HG03095 (cell line): Measurements from ENCODE around the gene ACADS.
A peak's percentile ranks its signal among the peaks of the same experiment; 100 is the strongest.

Experiments used
- ATAC-seq: cut with Tn5 transposase; IDR thresholded peaks from one replicate; pipeline ENCODE4 v1.9.1; 2021; ENCODE audit warnings: moderate library complexity; ENCODE audit not compliant: unreplicated experiment

Gene ACADS

GRCh38 chr12:120725659-120726509 is at the start of gene ACADS:
Gene ACADS, plus strand, starts transcription at chr12:120725826. Its CDS starts 60 bp downstream, at chr12:120725886.
- ATAC-seq, result peak; percentile 95

GRCh38 chr12:120677765-120678473 is 47.7 kb upstream of the ACADS start:
- peak; percentile 43 for ATAC-seq

DNA sequence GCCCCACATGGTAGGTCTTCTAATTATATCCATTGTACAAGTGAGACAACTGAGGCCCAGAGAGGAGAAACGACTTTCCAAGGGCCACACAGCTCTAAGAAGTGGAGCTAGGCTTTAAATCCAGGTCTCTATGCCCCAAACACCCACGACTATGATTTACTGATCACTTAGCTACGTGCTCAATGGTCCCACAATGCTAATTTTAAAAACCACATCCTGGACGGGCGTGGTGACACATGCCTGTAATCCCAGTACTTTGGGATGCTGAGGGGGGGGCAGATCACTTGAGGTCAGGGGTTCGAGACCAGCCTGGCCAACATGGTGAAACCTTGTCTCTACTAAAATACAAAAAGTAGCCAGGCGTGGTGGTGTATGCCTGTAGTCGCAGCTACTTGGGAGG is 47.1 kb upstream of the ACADS start:
- no peak for ATAC-seq

GRCh38 chr12:120680165-120680738 is 45.4 kb upstream of the ACADS start:
- ATAC-seq, result no peak

GRCh38 chr12:120684523-120684932 is 41.1 kb upstream of the ACADS start:
- no peak for ATAC-seq

GRCh38 chr12:120685522-120685921 is 40.1 kb upstream of the ACADS start:
- no peak for ATAC-seq

GRCh38 chr12:120686151-120686689 is 39.4 kb upstream of the ACADS start:
- peak; percentile 71 for ATAC-seq

DNA sequence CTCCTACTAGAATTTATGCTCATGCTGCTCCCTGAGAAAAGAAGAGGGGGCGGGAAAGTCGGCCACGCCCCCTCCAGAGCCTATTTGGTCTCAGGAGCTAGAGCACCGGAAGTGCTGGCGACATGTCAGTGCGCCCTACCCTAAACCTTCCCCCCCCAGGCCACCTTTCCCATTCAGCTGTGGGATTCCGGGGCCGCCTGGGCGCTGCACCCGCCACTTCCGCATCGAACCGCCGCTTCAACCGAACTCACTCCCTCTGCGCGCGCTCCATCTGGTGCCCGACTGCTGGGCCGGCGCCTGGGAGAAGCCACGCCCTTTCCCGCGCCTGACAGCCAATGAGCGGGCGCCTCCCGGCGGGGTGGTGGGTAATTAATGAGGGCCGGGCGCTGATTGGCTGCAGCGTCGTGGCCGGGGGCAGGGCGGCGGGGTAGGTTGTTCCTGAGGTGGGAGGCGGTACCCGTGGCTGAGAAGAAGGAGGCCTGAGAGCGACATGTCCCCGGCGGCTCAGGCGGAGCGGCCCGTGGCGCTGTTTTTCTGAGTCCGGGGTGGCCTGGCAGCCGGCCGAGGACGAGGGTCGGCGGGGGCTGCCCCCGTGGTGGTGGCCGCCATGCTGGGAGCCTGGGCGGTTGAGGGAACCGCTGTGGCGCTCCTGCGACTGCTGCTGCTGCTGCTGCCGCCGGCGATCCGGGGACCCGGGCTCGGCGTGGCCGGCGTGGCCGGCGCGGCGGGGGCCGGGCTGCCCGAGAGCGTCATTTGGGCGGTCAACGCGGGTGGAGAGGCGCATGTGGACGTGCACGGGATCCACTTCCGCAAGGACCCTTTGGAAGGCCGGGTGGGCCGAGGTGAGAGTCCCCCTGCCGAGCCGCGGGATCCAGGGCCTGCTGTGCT is 38.7 kb upstream of the ACADS start, which contains the start of gene MLEC:
Gene MLEC (plus strand): TSS at position 460 of the 888 bp plus-strand sequence. CDS start 148 bp downstream, at position 608.
- peak; percentile 57 for ATAC-seq

GRCh38 chr12:120687578-120688289 is 37.9 kb upstream of the ACADS start:
- ATAC-seq, result no peak

DNA sequence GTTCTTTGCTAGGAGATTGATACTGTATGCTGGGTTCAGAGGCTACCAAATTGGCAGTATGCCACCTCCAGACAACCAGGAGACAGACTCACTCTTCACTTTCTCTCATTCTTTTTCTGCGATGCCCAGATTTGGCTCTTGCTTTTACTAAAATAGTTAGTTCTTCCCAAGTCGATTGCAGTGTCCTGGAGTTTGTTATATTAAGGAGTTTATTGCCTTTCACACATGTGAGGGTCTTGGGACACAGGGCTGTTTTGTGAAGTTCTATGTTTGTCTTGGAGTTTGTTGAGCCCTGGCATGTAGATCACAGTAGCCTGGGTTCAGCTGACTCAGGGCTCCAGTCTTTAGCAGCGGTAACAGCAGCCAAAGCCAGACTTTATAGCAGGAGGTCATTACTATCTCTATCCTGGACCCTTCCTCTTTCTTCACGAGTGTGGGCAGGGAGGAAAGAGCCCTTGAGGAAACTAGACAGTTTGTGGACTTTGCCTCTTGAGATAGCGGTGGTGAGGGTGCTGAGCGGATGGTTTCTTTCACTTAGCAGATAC is 37.0 kb upstream of the ACADS start:
- ATAC-seq, result no peak

DNA sequence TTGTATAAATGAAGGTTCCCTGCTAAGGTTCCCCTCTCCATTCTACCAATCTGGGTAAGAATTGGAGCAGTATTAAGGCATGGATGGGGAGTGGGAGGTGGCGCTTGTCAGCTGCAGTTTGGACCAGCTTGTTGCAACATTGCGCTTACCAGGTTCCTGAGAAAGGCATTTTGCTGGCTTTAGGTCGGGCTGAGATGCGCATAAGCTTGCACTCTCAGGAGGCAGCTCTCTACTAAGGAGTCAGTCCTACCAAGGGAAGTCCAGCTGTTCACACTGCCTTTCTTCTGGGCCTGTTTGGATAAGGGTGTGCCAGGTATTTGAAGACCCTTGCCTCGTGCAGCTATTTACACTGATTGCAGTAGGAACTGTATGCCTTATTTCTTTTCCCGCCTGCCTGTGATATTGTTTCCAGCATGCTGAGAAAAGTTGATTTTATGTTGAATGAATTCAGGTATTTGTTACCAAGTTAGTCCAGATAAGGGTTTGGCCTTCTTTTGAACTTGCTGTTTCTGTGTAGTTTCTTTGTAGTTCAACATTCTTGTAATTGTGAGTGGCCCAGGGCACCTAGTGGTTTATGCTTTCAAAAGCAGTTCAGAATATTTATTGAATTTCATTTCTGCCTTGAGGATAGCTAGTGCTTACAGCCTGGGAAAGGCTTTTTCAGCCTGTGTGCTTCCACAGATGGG is 36.1 kb upstream of the ACADS start:
- no peak for ATAC-seq

DNA sequence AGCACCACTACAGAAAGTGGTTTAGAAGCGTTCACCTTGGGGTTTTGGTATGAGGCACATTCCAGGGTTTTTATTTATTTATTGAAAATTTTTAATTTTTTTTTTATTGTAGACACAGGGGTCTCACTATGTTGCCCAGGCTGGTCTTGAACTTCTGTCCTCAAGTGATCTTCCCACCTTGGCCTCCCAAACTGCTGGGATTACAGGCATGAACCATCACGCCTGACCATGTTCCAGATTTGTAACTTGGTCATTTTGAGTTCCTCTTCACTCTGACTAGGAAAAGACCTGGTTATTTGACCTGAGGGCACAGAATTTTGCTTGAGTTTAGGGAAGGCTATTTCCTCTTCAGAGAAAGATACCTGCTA is 35.6 kb upstream of the ACADS start:
- no peak for ATAC-seq

DNA sequence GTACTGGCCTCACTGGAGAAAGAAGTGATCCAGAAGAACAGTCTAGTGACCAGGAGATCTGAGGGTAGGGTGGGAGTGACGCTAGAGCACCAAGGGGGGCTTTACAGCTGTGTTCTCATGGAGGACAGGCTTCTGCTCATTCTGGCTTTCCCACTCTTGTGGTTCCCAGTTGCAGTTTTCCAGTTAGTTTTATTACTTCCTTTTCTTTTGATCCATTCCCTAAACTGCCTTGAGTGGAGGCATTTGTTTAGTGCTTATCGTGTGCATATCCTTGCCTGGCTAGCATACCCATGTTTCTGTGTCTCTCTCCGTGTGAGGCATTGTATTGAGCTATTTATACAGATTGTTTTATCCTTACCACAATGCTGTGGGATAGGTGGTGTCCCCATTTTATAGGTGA is 34.6 kb upstream of the ACADS start:
- no peak for ATAC-seq

- no peak for ATAC-seq
Measured at GRCh38 chr12:120692524-120693033, 33.0 kb upstream of the ACADS start.

- ATAC-seq, result no peak
Measured at GRCh38 chr12:120693848-120694247, 31.8 kb upstream of the ACADS start.

DNA sequence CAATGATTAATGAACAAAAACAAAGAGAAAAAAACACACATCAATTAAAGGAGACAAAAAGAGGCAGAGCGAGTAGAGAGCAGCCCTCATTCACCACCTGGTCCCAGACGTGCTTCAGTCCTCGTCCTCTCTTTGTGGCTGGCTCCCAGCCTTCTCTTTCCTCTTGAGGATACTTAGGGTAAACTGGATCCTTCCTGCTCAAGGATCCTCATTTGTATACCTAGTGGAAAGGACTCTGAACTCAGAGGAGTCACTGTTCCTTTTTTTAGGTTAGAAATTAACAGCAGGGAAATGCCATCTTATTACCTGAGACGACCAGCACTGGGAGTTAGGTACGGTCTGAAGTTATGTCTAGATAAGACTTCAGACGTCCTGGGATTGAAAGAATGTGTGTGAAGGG is 29.0 kb upstream of the ACADS start:
- no peak for ATAC-seq

DNA sequence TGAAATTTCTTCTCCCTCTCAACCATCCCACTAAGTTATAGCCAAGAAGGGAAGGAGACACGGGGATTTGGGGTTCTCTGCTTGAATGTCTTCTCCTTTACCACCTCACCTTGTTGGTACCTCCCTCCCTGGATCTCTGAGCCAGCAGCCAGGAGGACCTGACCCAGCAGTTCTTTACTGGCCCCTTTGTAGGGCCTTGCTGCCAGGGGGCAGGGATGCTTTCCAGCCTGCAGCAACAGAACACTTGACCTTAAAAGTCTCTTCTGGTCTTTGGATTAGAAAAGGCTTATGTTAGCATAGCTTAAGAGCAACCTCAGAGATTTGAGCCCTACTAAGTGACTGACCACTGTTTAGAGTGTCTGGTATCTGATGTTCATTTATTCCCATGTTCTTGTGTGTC is 28.3 kb upstream of the ACADS start:
- ATAC-seq, result no peak

DNA sequence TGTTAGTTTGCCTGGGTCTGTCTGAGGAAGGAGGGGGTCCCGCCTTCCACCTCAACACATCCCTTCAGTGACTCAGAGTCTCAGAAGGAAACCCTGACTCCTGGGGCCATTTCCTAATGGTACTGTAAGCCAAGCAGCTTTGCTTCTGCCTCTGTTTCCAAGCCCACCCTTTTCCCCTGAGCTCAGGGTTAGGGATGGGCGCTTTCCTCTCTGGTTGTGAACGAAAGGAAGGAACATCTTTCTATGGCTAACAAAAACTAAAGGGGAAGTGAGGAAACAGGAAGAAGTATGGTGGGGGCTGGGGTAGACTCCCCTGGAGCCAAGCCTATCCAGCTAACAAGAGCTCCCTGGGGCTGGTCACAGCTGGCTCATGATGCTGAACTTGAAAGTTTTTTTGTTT is 27.0 kb upstream of the ACADS start:
- no peak for ATAC-seq

GRCh38 chr12:120699553-120699952 is 26.1 kb upstream of the ACADS start:
- no peak for ATAC-seq
